SU-DHL-6 (cell line): ENCODE measurements around the gene RNF123.

Experiments
- H2AFZ ChIP-seq: fragments of 200-600 bp; sonication (generic); 2 replicates; pipeline ENCODE4 v1.6.1; 2014; ENCODE audit warnings: low read depth, mild to moderate bottlenecking, moderate library complexity, mixed read lengths, antibody characterized with exemption, low read length; ENCODE audit not compliant: severe bottlenecking
- H3F3A ChIP-seq: fragments of 200-600 bp; shearing (Covaris generic); 2 replicates; pipeline ENCODE4 v1.6.0; 2016; ENCODE audit warnings: antibody characterized with exemption, mild to moderate bottlenecking; ENCODE audit not compliant: insufficient read depth
- H3K27ac ChIP-seq: fragments of 200-600 bp; sonication (generic); 2 replicates; pipeline ENCODE4 v1.5.1; 2016; ENCODE audit warnings: low read depth, mild to moderate bottlenecking, low read length, moderate library complexity, mixed read lengths
- H3K27me3 ChIP-seq: fragments of 200-600 bp; sonication (generic), shearing (Covaris generic); 2 replicates; pipeline ENCODE4 v1.6.0; 2014; ENCODE audit warnings: mild to moderate bottlenecking, low read length
- H3K36me3 ChIP-seq: fragments of 200-600 bp; sonication (generic); 2 replicates; pipeline ENCODE4 v1.6.1; 2014; ENCODE audit warnings: mild to moderate bottlenecking, low read length, mixed read lengths
- H3K4me2 ChIP-seq: fragments of 300-600, 200-600 bp; shearing (Covaris generic), sonication (generic); 2 replicates; pipeline ENCODE4 v1.6.0; 2014; ENCODE audit warnings: low read length, low read depth, mild to moderate bottlenecking; ENCODE audit not compliant: poor library complexity, severe bottlenecking
- H3K4me3 ChIP-seq: fragments of 200-600 bp; sonication (generic); 2 replicates; pipeline ENCODE4 v1.5.1; 2014; ENCODE audit warnings: antibody characterized with exemption, low read length, mild to moderate bottlenecking, mixed read lengths; ENCODE audit not compliant: insufficient read depth, poor library complexity, severe bottlenecking
- H3K79me2 ChIP-seq: fragments of 200-600 bp; sonication (generic); 2 replicates; pipeline ENCODE4 v1.6.1; 2014; ENCODE audit warnings: mild to moderate bottlenecking, low read length, moderate library complexity; ENCODE audit not compliant: insufficient read depth
- H3K9ac ChIP-seq: fragments of 200-600 bp; sonication (generic); 2 replicates; pipeline ENCODE4 v1.7.0; 2014; ENCODE audit warnings: mild to moderate bottlenecking, low read length
- H3K9me2 ChIP-seq: fragments of 200-600 bp; sonication (generic); replicated peaks from 2 replicates; pipeline ENCODE4 v1.6.1; 2014; ENCODE audit warnings: low read length; ENCODE audit not compliant: insufficient read depth
- H3K9me3 ChIP-seq: fragments of 200-600 bp; sonication (generic); 2 replicates; pipeline ENCODE4 v1.6.1; 2014; ENCODE audit warnings: low read length, mixed read lengths; ENCODE audit not compliant: insufficient read depth
- H4K20me1 ChIP-seq: fragments of 200-600 bp; sonication (generic); 2 replicates; pipeline ENCODE4 v1.6.1; 2014; ENCODE audit warnings: low read depth, mild to moderate bottlenecking, antibody characterized with exemption, low read length, moderate library complexity, mixed read lengths
- EZH2phosphoT487 ChIP-seq: fragments of 200-600 bp; sonication (generic), shearing (Covaris generic); conservative IDR thresholded peaks from 2 replicates; pipeline ENCODE4 v1.6.1; 2018; ENCODE audit warnings: mild to moderate bottlenecking, antibody characterized with exemption, low read length, moderate library complexity, mixed read lengths
- TF ChIP-seq, protein P1 (sequence below): fragments of 200-600 bp; sonication (generic); IDR thresholded peaks from one replicate; pipeline ENCODE4 v1.5.1; 2017; ENCODE audit warnings: antibody characterized with exemption, mild to moderate bottlenecking, low read length, moderate library complexity; ENCODE audit not compliant: insufficient read depth, poor library complexity, severe bottlenecking

RNF123 gene

GRCh38 chr3:49661281-49661680 is 28.1 kb upstream of the RNF123 start:
- Histone ChIP-seq H3K27ac (no peak overlapping the region), H3K4me3 (no peak overlapping the region), H4K20me1 (no peaks in the 10 kb centered on the region), H3K79me2 (no peaks in the 10 kb centered on the region), H3K9me2 (no peaks in the 10 kb centered on the region), H2AFZ (no peak overlapping the region), H3F3A (no peaks in the 10 kb centered on the region), H3K36me3 (no peaks in the 10 kb centered on the region), H3K9me3 (no peaks in the 10 kb centered on the region), H3K27me3 (no peaks in the 10 kb centered on the region), H3K9ac (no peak overlapping the region), H3K4me2 (no peak overlapping the region)
- no peak for TF ChIP-seq EZH2phosphoT487
- TF ChIP-seq, protein P1, sequence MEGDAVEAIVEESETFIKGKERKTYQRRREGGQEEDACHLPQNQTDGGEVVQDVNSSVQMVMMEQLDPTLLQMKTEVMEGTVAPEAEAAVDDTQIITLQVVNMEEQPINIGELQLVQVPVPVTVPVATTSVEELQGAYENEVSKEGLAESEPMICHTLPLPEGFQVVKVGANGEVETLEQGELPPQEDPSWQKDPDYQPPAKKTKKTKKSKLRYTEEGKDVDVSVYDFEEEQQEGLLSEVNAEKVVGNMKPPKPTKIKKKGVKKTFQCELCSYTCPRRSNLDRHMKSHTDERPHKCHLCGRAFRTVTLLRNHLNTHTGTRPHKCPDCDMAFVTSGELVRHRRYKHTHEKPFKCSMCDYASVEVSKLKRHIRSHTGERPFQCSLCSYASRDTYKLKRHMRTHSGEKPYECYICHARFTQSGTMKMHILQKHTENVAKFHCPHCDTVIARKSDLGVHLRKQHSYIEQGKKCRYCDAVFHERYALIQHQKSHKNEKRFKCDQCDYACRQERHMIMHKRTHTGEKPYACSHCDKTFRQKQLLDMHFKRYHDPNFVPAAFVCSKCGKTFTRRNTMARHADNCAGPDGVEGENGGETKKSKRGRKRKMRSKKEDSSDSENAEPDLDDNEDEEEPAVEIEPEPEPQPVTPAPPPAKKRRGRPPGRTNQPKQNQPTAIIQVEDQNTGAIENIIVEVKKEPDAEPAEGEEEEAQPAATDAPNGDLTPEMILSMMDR = no peak

- Histone ChIP-seq H3K36me3 (no peaks in the 10 kb centered on the region), H3F3A (no peaks in the 10 kb centered on the region), H3K4me2 (no peak overlapping the region), H3K79me2 (no peaks in the 10 kb centered on the region), H2AFZ (no peak overlapping the region), H3K9me2 (no peaks in the 10 kb centered on the region), H3K27me3 (no peaks in the 10 kb centered on the region), H3K27ac (no peak overlapping the region), H3K4me3 (no peak overlapping the region), H3K9ac (no peak overlapping the region), H3K9me3 (no peaks in the 10 kb centered on the region), H4K20me1 (no peaks in the 10 kb centered on the region)
- TF ChIP-seq EZH2phosphoT487 = no peak
- TF ChIP-seq, protein P1 = no peak
These were observed 27.3 kb upstream of the RNF123 start for GRCh38 chr3:49662021-49662420.

- H3K27me3 ChIP-seq = no peaks in the 10 kb centered on the region
- no peaks in the 10 kb centered on the region for H3K9me2 ChIP-seq
- no peaks in the 10 kb centered on the region for H3K36me3 ChIP-seq
- no peaks in the 10 kb centered on the region for H3K9me3 ChIP-seq
- no peaks in the 10 kb centered on the region for H3F3A ChIP-seq
- no peak overlapping the region for H3K9ac ChIP-seq
- H3K4me3 ChIP-seq = no peak overlapping the region
- no peaks in the 10 kb centered on the region for H3K79me2 ChIP-seq
- TF ChIP-seq, protein P1 = no peak
- H4K20me1 ChIP-seq = no peaks in the 10 kb centered on the region
- H3K4me2 ChIP-seq = no peak overlapping the region
- no peak overlapping the region for H3K27ac ChIP-seq
- no peak overlapping the region for H2AFZ ChIP-seq
These were observed 26.5 kb upstream of the RNF123 start for GRCh38 chr3:49662720-49663413.
